Liver (tissue), 3 donors: ENCODE measurements around the gene KLF11.

ENCODE experiments used
- EGR1 ChIP-seq, 2 donors: IDR thresholded peaks; 2 replicates each; pipeline ENCODE4 v1.6.1; 2016 to 2018; ENCODE audit warnings: antibody characterized with exemption in 2 of 2, low read depth in 2 of 2
- JUND ChIP-seq, 2 donors: IDR thresholded peaks; 2 replicates each; pipeline ENCODE4 v1.6.1; 2016; ENCODE audit warnings: antibody characterized with exemption in 2 of 2
- NR2F2 ChIP-seq: IDR thresholded peaks from 2 replicates; pipeline ENCODE4 v1.6.1; 2016; ENCODE audit warnings: antibody characterized with exemption
- RAD21 ChIP-seq, 2 donors: IDR thresholded peaks; 2 replicates each; pipeline ENCODE4 v1.6.1; 2016; ENCODE audit warnings: antibody characterized with exemption in 2 of 2, mild to moderate bottlenecking in 2 of 2
- SP1 ChIP-seq: IDR thresholded peaks from 2 replicates; pipeline ENCODE4 v1.6.1; 2018; ENCODE audit warnings: antibody characterized with exemption, mild to moderate bottlenecking
- TAF1 ChIP-seq: conservative IDR thresholded peaks from 2 replicates; pipeline ENCODE4 v1.6.1; 2016; ENCODE audit warnings: antibody characterized with exemption, mild to moderate bottlenecking
- YY1 ChIP-seq: IDR thresholded peaks from 2 replicates; pipeline ENCODE4 v1.6.1; 2016; ENCODE audit warnings: antibody characterized with exemption, mild to moderate bottlenecking
- TF ChIP-seq, protein P1 (sequence below): IDR thresholded peaks from 2 replicates; pipeline ENCODE4 v1.6.1; 2016; ENCODE audit warnings: antibody characterized with exemption
- TF ChIP-seq, protein P2 (sequence below): fragments of 150-350 bp; IDR thresholded peaks from 2 replicates; pipeline ENCODE4 v1.5.1; 2017; ENCODE audit warnings: improper control_type of control experiment, low read depth, low read length; ENCODE audit not compliant: missing input control
- TF ChIP-seq, protein P3 (sequence below): IDR thresholded peaks from 2 replicates; pipeline ENCODE4 v1.6.1; 2016; ENCODE audit warnings: antibody characterized with exemption, mild to moderate bottlenecking
- donor health status: healthy.
- donor health status: healthy.

DNA sequence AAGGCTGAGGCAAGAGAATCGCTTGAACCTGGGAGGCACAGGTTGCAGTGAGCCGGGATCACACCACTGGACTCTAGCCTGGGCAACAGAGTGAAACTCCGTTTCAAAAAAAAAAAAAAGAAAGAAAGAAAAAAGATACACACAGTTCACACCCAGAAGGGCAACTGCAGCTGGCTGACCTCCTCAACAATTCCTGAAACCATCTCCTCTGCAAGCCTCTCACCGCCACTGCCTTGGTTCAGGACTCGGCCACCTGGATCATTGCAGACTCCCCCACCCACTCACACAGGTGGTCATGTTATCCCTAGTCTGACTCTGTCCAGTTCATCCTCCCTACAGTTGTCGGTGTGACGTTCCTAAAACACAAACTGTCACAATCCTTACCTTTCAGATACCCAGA lies 34.7 kb downstream of the KLF11 start:
- TF ChIP-seq SP1 (no peak), RAD21 (IDR thresholded peaks at IDR 0.05) (no peak), NR2F2 (no peak), YY1 (no peak), TAF1 (no peak), EGR1 (IDR thresholded peaks at IDR 0.05; ENCODE audit: low read depth in 2 of 2) (no peak), JUND (IDR thresholded peaks at IDR 0.05) (no peak)
- TF ChIP-seq, protein P1, sequence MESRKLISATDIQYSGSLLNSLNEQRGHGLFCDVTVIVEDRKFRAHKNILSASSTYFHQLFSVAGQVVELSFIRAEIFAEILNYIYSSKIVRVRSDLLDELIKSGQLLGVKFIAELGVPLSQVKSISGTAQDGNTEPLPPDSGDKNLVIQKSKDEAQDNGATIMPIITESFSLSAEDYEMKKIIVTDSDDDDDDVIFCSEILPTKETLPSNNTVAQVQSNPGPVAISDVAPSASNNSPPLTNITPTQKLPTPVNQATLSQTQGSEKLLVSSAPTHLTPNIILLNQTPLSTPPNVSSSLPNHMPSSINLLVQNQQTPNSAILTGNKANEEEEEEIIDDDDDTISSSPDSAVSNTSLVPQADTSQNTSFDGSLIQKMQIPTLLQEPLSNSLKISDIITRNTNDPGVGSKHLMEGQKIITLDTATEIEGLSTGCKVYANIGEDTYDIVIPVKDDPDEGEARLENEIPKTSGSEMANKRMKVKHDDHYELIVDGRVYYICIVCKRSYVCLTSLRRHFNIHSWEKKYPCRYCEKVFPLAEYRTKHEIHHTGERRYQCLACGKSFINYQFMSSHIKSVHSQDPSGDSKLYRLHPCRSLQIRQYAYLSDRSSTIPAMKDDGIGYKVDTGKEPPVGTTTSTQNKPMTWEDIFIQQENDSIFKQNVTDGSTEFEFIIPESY = no peak
- TF ChIP-seq, protein P2, sequence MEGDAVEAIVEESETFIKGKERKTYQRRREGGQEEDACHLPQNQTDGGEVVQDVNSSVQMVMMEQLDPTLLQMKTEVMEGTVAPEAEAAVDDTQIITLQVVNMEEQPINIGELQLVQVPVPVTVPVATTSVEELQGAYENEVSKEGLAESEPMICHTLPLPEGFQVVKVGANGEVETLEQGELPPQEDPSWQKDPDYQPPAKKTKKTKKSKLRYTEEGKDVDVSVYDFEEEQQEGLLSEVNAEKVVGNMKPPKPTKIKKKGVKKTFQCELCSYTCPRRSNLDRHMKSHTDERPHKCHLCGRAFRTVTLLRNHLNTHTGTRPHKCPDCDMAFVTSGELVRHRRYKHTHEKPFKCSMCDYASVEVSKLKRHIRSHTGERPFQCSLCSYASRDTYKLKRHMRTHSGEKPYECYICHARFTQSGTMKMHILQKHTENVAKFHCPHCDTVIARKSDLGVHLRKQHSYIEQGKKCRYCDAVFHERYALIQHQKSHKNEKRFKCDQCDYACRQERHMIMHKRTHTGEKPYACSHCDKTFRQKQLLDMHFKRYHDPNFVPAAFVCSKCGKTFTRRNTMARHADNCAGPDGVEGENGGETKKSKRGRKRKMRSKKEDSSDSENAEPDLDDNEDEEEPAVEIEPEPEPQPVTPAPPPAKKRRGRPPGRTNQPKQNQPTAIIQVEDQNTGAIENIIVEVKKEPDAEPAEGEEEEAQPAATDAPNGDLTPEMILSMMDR = no peak
- TF ChIP-seq, protein P3, sequence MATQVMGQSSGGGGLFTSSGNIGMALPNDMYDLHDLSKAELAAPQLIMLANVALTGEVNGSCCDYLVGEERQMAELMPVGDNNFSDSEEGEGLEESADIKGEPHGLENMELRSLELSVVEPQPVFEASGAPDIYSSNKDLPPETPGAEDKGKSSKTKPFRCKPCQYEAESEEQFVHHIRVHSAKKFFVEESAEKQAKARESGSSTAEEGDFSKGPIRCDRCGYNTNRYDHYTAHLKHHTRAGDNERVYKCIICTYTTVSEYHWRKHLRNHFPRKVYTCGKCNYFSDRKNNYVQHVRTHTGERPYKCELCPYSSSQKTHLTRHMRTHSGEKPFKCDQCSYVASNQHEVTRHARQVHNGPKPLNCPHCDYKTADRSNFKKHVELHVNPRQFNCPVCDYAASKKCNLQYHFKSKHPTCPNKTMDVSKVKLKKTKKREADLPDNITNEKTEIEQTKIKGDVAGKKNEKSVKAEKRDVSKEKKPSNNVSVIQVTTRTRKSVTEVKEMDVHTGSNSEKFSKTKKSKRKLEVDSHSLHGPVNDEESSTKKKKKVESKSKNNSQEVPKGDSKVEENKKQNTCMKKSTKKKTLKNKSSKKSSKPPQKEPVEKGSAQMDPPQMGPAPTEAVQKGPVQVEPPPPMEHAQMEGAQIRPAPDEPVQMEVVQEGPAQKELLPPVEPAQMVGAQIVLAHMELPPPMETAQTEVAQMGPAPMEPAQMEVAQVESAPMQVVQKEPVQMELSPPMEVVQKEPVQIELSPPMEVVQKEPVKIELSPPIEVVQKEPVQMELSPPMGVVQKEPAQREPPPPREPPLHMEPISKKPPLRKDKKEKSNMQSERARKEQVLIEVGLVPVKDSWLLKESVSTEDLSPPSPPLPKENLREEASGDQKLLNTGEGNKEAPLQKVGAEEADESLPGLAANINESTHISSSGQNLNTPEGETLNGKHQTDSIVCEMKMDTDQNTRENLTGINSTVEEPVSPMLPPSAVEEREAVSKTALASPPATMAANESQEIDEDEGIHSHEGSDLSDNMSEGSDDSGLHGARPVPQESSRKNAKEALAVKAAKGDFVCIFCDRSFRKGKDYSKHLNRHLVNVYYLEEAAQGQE = no peak
